ENCODE data around the gene SCFD2.

DNA sequence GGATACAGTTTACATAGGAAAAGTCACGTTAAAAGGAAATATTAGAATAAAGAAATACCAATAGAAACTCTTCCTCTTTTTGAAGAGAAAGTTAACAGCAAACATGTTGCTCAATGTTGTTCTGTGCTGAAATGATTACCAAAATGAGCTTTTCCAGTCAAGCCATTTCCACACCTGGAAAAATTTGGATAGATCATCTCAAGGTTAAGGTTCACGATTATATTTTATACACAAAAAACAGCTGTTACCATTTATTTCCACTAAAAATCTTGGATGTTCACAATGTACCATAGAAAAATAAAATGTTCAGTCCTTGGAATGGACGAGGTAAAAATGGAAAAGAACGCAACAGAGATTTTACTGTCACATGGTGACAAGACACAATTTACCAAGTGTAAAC is 218.7 kb downstream of the SCFD2 start:
- TF ChIP-seq, protein P1, sequence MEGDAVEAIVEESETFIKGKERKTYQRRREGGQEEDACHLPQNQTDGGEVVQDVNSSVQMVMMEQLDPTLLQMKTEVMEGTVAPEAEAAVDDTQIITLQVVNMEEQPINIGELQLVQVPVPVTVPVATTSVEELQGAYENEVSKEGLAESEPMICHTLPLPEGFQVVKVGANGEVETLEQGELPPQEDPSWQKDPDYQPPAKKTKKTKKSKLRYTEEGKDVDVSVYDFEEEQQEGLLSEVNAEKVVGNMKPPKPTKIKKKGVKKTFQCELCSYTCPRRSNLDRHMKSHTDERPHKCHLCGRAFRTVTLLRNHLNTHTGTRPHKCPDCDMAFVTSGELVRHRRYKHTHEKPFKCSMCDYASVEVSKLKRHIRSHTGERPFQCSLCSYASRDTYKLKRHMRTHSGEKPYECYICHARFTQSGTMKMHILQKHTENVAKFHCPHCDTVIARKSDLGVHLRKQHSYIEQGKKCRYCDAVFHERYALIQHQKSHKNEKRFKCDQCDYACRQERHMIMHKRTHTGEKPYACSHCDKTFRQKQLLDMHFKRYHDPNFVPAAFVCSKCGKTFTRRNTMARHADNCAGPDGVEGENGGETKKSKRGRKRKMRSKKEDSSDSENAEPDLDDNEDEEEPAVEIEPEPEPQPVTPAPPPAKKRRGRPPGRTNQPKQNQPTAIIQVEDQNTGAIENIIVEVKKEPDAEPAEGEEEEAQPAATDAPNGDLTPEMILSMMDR (IDR thresholded peaks at IDR 0.05; ENCODE audit: borderline replicate concordance, extremely low read depth, low read length, poor library complexity, severe bottlenecking), result no peak
- no peak for TF ChIP-seq EZH2 (IDR thresholded peaks at IDR 0.05; ENCODE audit: borderline replicate concordance, low read depth, low read length, severe bottlenecking)

Measured in DND-41 (cell line).